ENCODE measurements around the gene NOS1. TPM values are rescaled to one million over a fixed set of nuclear protein-coding genes. Genes with fewer than 3 reads are reported as not detected.

The NOS1 gene
- total and polyA plus RNA-seq, 2 donors (not counting 3 experiments of a cell fraction or from before 2014, with no cell fraction given), result not detected

GRCh38 chr12:117171499-117172162 lies 189.8 kb downstream of the NOS1 start:
- Histone ChIP-seq H2AFZ (ENCODE audit: low read depth, low read length) (no peak overlapping the region), H3K4me3 (replicated peaks in 1 of 3; ENCODE audit: insufficient read depth in 1 of 3, low read depth in 1 of 3, low read length in 3 of 3) (no peak overlapping the region), H3K4me2 (ENCODE audit: insufficient read depth, low read length) (no peak overlapping the region), H3K27me3 (ENCODE audit: control insufficient read depth in 2 of 2, insufficient read depth in 2 of 2, low read length in 2 of 2) (no peaks in the 10 kb centered on the region), H4K20me1 (replicated peaks; ENCODE audit: control insufficient read depth, extremely low read depth, insufficient read depth, low read length) (no peaks in the 10 kb centered on the region), H3K27ac (ENCODE audit: insufficient read depth, low read depth, low read length) (no peak overlapping the region), H3K9me1 (replicated peaks; ENCODE audit: control insufficient read depth, extremely low read depth, insufficient read depth, low read length) (no peaks in the 10 kb centered on the region), H3K9ac (replicated peaks; ENCODE audit: extremely low read depth, insufficient read depth, low read length) (no peak overlapping the region), H3K36me3 (ENCODE audit: control insufficient read depth in 2 of 2, extremely low read depth in 1 of 2, insufficient read depth in 2 of 2, low read length in 2 of 2) (peaks cover 14 to 32% of the 10 kb centered on the region in 2 experiments), H3K79me2 (ENCODE audit: control insufficient read depth, insufficient read depth, low read length) (no peaks in the 10 kb centered on the region), H3K9me3 (replicated peaks; ENCODE audit: control insufficient read depth, insufficient read depth, low read length) (no peaks in the 10 kb centered on the region), H3K4me1 (ENCODE audit: control insufficient read depth, extremely low read depth, insufficient read depth, low read length) (no peaks in the 10 kb centered on the region)
- POLR2A ChIA-PET, result no interaction called here
- BruUV-seq (replicated peaks), result no TSS peak
- TF ChIP-seq JUN (IDR thresholded peaks at IDR 0.05; ENCODE audit: borderline replicate concordance, insufficient read depth, insufficient read length, low read depth) (no peak), POLR2A (IDR thresholded peaks at IDR 0.05; ENCODE audit: low read depth, low read length) (no peak), POLR2AphosphoS5 (IDR thresholded peaks at IDR 0.05; ENCODE audit: insufficient read depth, low read depth, low read length) (no peak), MYC (IDR thresholded peaks at IDR 0.05; ENCODE audit: low read depth, low read length) (no peak), FOS (IDR thresholded peaks at IDR 0.05; ENCODE audit: borderline replicate concordance, insufficient read depth, low read length) (no peak), MAX (IDR thresholded peaks at IDR 0.05; ENCODE audit: insufficient read depth, insufficient read length) (no peak), EZH2 (IDR thresholded peaks at IDR 0.05; ENCODE audit: borderline replicate concordance, low read depth, low read length, severe bottlenecking) (no peak), GATA2 (IDR thresholded peaks at IDR 0.05; ENCODE audit: insufficient read depth, insufficient read length, low read depth, low read length) (no peak), CTCF (IDR thresholded peaks at IDR 0.05; ENCODE audit: extremely low read depth in 1 of 2, insufficient read depth in 1 of 2, low read depth in 1 of 2, low read length in 2 of 2) (no peak)
- intact Hi-C loops (cut with micrococcal nuclease), result no loop called here
- DNase-seq (ENCODE audit: low read depth, low spot score) (no peak), FAIRE-seq (no peak)
- dilution Hi-C loops (cut with MboI; ENCODE audit: extremely low pct_ligation_motif_present, low sequenced_read_pairs), result no loop called here
- CTCF ChIA-PET, result no interaction called here

Data from endothelial cell of umbilical vein (primary cell).